GM23338 (cell line): ENCODE data around the gene ZNF474. TPM values are rescaled to one million over a fixed set of nuclear protein-coding genes. Genes with fewer than 3 reads are reported as not detected.

Experiments
- ATAC-seq: fragments of 200-7000 bp; cut with Tn5 transposase; 3 replicates; pipeline ENCODE4 v1.9.1; 2020
- DNase-seq: peaks from one replicate; pipeline ENCODE4 v3.0.0-alpha.2; 2015; ENCODE audit warnings: low spot score
- H2AFZ ChIP-seq: fragments of 200-600 bp; sonication (generic); 2 replicates; pipeline ENCODE4 v1.8.0; 2016; ENCODE audit warnings: antibody characterized with exemption, mild to moderate bottlenecking, moderate library complexity
- H3F3A ChIP-seq: fragments of 200-600 bp; sonication (generic); replicated peaks from 2 replicates; pipeline ENCODE4 v1.8.0; 2017; ENCODE audit warnings: antibody characterized with exemption, mixed run types, low read depth
- H3K27ac ChIP-seq: fragments of 200-600 bp; sonication (generic); 2 replicates; pipeline ENCODE4 v1.6.1; 2016; ENCODE audit warnings: low read depth
- H3K27me3 ChIP-seq: fragments of 200-600 bp; sonication (generic); 2 replicates; pipeline ENCODE4 v1.8.0; 2016; ENCODE audit warnings: mild to moderate bottlenecking, mixed run types, moderate library complexity; ENCODE audit not compliant: insufficient read depth
- H3K36me3 ChIP-seq: fragments of 200-600 bp; sonication (generic); 2 replicates; pipeline ENCODE4 v1.8.0; 2016; ENCODE audit warnings: mild to moderate bottlenecking; ENCODE audit not compliant: insufficient read depth
- H3K4me1 ChIP-seq: fragments of 200-600 bp; sonication (generic); 2 replicates; pipeline ENCODE4 v1.8.0; 2016; ENCODE audit warnings: mild to moderate bottlenecking, moderate library complexity; ENCODE audit not compliant: insufficient read depth
- H3K4me2 ChIP-seq: fragments of 200-600 bp; sonication (generic); 2 replicates; pipeline ENCODE4 v1.7.1; 2017; ENCODE audit warnings: mixed run types
- H3K4me3 ChIP-seq: fragments of 200-600 bp; sonication (generic); 2 replicates; pipeline ENCODE4 v1.6.1; 2016; ENCODE audit warnings: mixed run types
- H3K79me2 ChIP-seq: fragments of 200-600 bp; sonication (generic); replicated peaks from 2 replicates; pipeline ENCODE4 v1.8.0; 2017; ENCODE audit warnings: mild to moderate bottlenecking; ENCODE audit not compliant: insufficient read depth
- H3K9me2 ChIP-seq: fragments of 200-600 bp; sonication (generic); 2 replicates; pipeline ENCODE4 v1.8.0; 2017; ENCODE audit not compliant: insufficient read depth
- H4K20me1 ChIP-seq: fragments of 200-600 bp; sonication (generic); replicated peaks from 2 replicates; pipeline ENCODE4 v1.8.0; 2017; ENCODE audit warnings: mild to moderate bottlenecking; ENCODE audit not compliant: insufficient read depth
- H3K27ac Mint-ChIP-seq: 2 replicates; pipeline ENCODE4 v1.8.0; 2020; ENCODE audit warnings: inconsistent platforms, mild to moderate bottlenecking, moderate library complexity, mixed read lengths
- H3K27me3 Mint-ChIP-seq: 3 replicates; pipeline ENCODE4 v1.8.0; 2022; ENCODE audit warnings: low read depth, mild to moderate bottlenecking, moderate library complexity, mixed read lengths, inconsistent platforms; ENCODE audit not compliant: insufficient read depth, poor library complexity
- H3K36me3 Mint-ChIP-seq: 3 replicates; pipeline ENCODE4 v1.8.0; 2021; ENCODE audit warnings: low read depth, mild to moderate bottlenecking, inconsistent platforms, moderate library complexity, mixed read lengths
- H3K4me1 Mint-ChIP-seq: 3 replicates; pipeline ENCODE4 v1.8.0; 2020; ENCODE audit warnings: mild to moderate bottlenecking, inconsistent platforms, mixed read lengths
- H3K4me3 Mint-ChIP-seq: 3 replicates; pipeline ENCODE4 v1.8.0; 2021; ENCODE audit warnings: moderate library complexity, mild to moderate bottlenecking, inconsistent platforms, mixed read lengths
- H3K9me3 Mint-ChIP-seq: 3 replicates; pipeline ENCODE4 v1.8.0; 2020; ENCODE audit warnings: moderate library complexity, mild to moderate bottlenecking, inconsistent platforms, mixed read lengths
- CREB1 ChIP-seq: fragments of 250-450 bp; sonication (Bioruptor Pico); IDR thresholded peaks from 2 replicates; pipeline ENCODE4 v1.5.0; 2020; ENCODE audit warnings: low read depth, mild to moderate bottlenecking, moderate library complexity
- CTCF ChIP-seq, 2 experiments: fragments of 200-600 bp in 1 of 2; sonication (generic) in 1 of 2; conservative IDR thresholded peaks; 2 replicates each; pipeline versions ENCODE4 v1.5.1 to v1.6.1; 2016 to 2017; ENCODE audit warnings: antibody characterized with exemption in 2 of 2, low read depth in 2 of 2, mild to moderate bottlenecking in 2 of 2, moderate library complexity in 1 of 2
- ETS1 ChIP-seq: IDR thresholded peaks from 2 replicates; pipeline ENCODE4 v1.6.1; 2016; ENCODE audit warnings: antibody characterized with exemption
- EZH2 ChIP-seq: fragments of 200-600 bp; sonication (generic); IDR thresholded peaks from one replicate; pipeline ENCODE4 v1.8.0; 2017; ENCODE audit warnings: antibody characterized with exemption, mild to moderate bottlenecking, low read depth; ENCODE audit not compliant: unreplicated experiment
- EZH2phosphoT487 ChIP-seq: fragments of 200-600 bp; sonication (generic); IDR thresholded peaks from one replicate; pipeline ENCODE4 v1.8.1; 2018; ENCODE audit warnings: antibody characterized with exemption; ENCODE audit not compliant: unreplicated experiment
- JUNB ChIP-seq: IDR thresholded peaks from one replicate; pipeline ENCODE4 v1.6.1; 2016; ENCODE audit warnings: antibody characterized with exemption; ENCODE audit not compliant: unreplicated experiment
- NANOG ChIP-seq: IDR thresholded peaks from 2 replicates; pipeline ENCODE4 v1.6.1; 2016; ENCODE audit warnings: antibody characterized with exemption, borderline replicate concordance
- POLR2AphosphoS5 ChIP-seq: IDR thresholded peaks from 2 replicates; pipeline ENCODE4 v1.6.1; 2016; ENCODE audit warnings: antibody characterized with exemption, low read depth
- STAT1 ChIP-seq: IDR thresholded peaks from one replicate; pipeline ENCODE4 v1.6.1; 2016; ENCODE audit warnings: antibody characterized with exemption; ENCODE audit not compliant: unreplicated experiment
- ZNF114 ChIP-seq: fragments of 250-450 bp; sonication (Bioruptor Pico); IDR thresholded peaks from 2 replicates; pipeline ENCODE4 v1.5.0; 2020; ENCODE audit warnings: mild to moderate bottlenecking, moderate library complexity
- ZNF331 ChIP-seq: fragments of 250-450 bp; sonication (Bioruptor Pico); IDR thresholded peaks from 2 replicates; pipeline ENCODE4 v1.5.0; 2020; ENCODE audit warnings: low read depth, mild to moderate bottlenecking, moderate library complexity
- ZNF462 ChIP-seq: fragments of 250-450 bp; sonication (Bioruptor Pico); IDR thresholded peaks from 2 replicates; pipeline ENCODE4 v1.5.0; 2020; ENCODE audit warnings: mild to moderate bottlenecking, moderate library complexity
- polyA plus RNA-seq: library from polyadenylated mRNA; unstranded; fragments of >200 nt; fragmentation: Nextera tagmentation; extraction: Ambion mirVana; gene quantifications from 2 replicates; pipeline ENCODE4 v1.2.1, GENCODE V29; 2016
- total RNA-seq: library from RNA; depleted of rRNA; stranded (reverse); fragments of >200 nt; shearing (Covaris generic); gene quantifications from 2 replicates; pipeline ENCODE4 v1.2.3, GENCODE V29; 2014
- TF ChIP-seq, protein P1 (sequence below): IDR thresholded peaks from one replicate; pipeline ENCODE4 v1.6.1; 2018; ENCODE audit warnings: antibody characterized with exemption; ENCODE audit not compliant: unreplicated experiment

Gene ZNF474
- total and polyA plus RNA-seq, 2 experiments from 2014 or later = 0.59 TPM; not detected in 1

DNA sequence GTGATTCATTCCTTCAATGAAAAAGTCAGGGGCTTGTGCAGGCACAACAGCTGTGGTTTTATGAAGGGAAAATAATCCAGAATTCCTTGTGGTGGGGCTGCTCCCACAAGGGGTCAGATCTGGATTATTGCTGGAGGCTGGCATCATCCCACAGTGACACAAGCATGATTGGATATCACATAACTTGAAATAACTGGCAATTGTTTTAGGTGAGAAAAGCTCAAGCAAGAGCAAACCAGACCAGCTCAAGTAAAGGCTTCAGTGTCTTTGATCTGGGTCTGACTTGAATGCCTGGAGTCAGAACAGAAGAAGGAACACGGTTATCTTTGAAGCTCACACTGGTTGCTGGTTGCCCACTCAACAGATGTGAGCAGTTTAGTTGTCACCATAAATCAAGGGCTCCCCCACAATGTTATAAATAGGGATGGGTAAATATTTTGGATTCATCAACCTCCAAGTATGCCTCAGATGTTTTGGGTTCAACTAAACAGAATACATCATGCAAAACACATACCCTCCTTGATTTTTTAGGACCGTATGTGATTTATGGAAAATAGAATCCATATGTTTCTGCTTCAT lies 3.1 kb upstream of the ZNF474 start:
- H3K4me1 Mint-ChIP-seq = peaks cover 19% of the 10 kb centered on the region
- no peak overlapping the region for H3K27ac ChIP-seq
- H3K27me3 ChIP-seq = no peaks in the 10 kb centered on the region
- H3K9me2 ChIP-seq = no peaks in the 10 kb centered on the region
- no peaks in the 10 kb centered on the region for H3K36me3 Mint-ChIP-seq
- no peak overlapping the region for H3K4me3 ChIP-seq
- H3K4me1 ChIP-seq = peaks cover 9% of the 10 kb centered on the region
- no peaks in the 10 kb centered on the region for H4K20me1 ChIP-seq
- H3K36me3 ChIP-seq = no peaks in the 10 kb centered on the region
- no peaks in the 10 kb centered on the region for H3K9me3 Mint-ChIP-seq
- no peak overlapping the region for H3K4me3 Mint-ChIP-seq
- H3K4me2 ChIP-seq = no peak overlapping the region
- no peak for ATAC-seq
- DNase-seq = peak; percentile 13
- no peak for TF ChIP-seq STAT1
- TF ChIP-seq ZNF114 (CRISPR knock-in tag) = no peak
- no peak for TF ChIP-seq CTCF (conservative IDR thresholded peaks at IDR 0.05; ENCODE audit: low read depth in 2 of 2)
- TF ChIP-seq, protein P1, sequence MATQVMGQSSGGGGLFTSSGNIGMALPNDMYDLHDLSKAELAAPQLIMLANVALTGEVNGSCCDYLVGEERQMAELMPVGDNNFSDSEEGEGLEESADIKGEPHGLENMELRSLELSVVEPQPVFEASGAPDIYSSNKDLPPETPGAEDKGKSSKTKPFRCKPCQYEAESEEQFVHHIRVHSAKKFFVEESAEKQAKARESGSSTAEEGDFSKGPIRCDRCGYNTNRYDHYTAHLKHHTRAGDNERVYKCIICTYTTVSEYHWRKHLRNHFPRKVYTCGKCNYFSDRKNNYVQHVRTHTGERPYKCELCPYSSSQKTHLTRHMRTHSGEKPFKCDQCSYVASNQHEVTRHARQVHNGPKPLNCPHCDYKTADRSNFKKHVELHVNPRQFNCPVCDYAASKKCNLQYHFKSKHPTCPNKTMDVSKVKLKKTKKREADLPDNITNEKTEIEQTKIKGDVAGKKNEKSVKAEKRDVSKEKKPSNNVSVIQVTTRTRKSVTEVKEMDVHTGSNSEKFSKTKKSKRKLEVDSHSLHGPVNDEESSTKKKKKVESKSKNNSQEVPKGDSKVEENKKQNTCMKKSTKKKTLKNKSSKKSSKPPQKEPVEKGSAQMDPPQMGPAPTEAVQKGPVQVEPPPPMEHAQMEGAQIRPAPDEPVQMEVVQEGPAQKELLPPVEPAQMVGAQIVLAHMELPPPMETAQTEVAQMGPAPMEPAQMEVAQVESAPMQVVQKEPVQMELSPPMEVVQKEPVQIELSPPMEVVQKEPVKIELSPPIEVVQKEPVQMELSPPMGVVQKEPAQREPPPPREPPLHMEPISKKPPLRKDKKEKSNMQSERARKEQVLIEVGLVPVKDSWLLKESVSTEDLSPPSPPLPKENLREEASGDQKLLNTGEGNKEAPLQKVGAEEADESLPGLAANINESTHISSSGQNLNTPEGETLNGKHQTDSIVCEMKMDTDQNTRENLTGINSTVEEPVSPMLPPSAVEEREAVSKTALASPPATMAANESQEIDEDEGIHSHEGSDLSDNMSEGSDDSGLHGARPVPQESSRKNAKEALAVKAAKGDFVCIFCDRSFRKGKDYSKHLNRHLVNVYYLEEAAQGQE = no peak
- TF ChIP-seq CREB1 (CRISPR knock-in tag) = no peak
- TF ChIP-seq ZNF462 (CRISPR knock-in tag) = no peak
- no peak for TF ChIP-seq NANOG
- no peak for TF ChIP-seq JUNB
- no peak for TF ChIP-seq POLR2AphosphoS5
- TF ChIP-seq EZH2 = no peak
- no peak for TF ChIP-seq EZH2phosphoT487
- no peak for TF ChIP-seq ZNF331 (CRISPR knock-in tag)
- TF ChIP-seq ETS1 = no peak
- no peak overlapping the region for H3K27ac Mint-ChIP-seq
- H3K27me3 Mint-ChIP-seq = no peaks in the 10 kb centered on the region
- no peaks in the 10 kb centered on the region for H3K79me2 ChIP-seq
- H3F3A ChIP-seq = no peaks in the 10 kb centered on the region
- H2AFZ ChIP-seq = no peak overlapping the region; the same call in 1 of the 2 replicates
